Measurements from ENCODE around the gene PRPF8. TPM values are rescaled to one million over a fixed set of nuclear protein-coding genes. Genes with fewer than 3 reads are reported as not detected.
A peak's percentile ranks its signal among the peaks of the same experiment; 100 is the strongest.

Gene PRPF8
- total and polyA plus RNA-seq, 10 of the 15 experiments (the other 5 are each of a cell fraction or from before 2014, with no cell fraction given) = 77.2 to 337 (median 162) TPM

- TF ChIP-seq NFIC (IDR thresholded peaks at IDR 0.05; ENCODE audit: low read depth, low read length) (no peak), SMAD5 (IDR thresholded peaks at IDR 0.05; ENCODE audit: low read depth) (peak; percentile 75; the same call in 1 of the 2 replicates), NBN (IDR thresholded peaks at IDR 0.05) (peak; percentile 10; the same call in 1 of the 2 replicates), SMC3 (IDR thresholded peaks at IDR 0.05; ENCODE audit: borderline replicate concordance, low read length) (no peak), MLLT1 (IDR thresholded peaks at IDR 0.05) (no peak), RUNX3 (IDR thresholded peaks at IDR 0.05; ENCODE audit: low read length) (peak; percentile 52), HCFC1 (IDR thresholded peaks at IDR 0.05; ENCODE audit: low read length) (peak; percentile 64), HDGF (IDR thresholded peaks at IDR 0.05) (no peak; the same call in 1 of the 2 replicates), SMAD1 (IDR thresholded peaks at IDR 0.05; ENCODE audit: low read depth, partially characterized antibody) (peak; percentile 18), NKRF (conservative IDR thresholded peaks at IDR 0.05) (peak; percentile 82), POLR2AphosphoS2 (IDR thresholded peaks at IDR 0.05; ENCODE audit: low read depth, low read length) (peak; percentile 90; the same call in 1 of the 2 replicates), PKNOX1 (IDR thresholded peaks at IDR 0.05) (peak; percentile 98), ZNF207 (IDR thresholded peaks at IDR 0.05; ENCODE audit: borderline replicate concordance) (peak; percentile 74; the same call in 1 of the 2 replicates), YBX1 (IDR thresholded peaks at IDR 0.05) (no peak), CREB1 (IDR thresholded peaks at IDR 0.05; ENCODE audit: low read depth) (peak; percentile 78), POLR2AphosphoS5 (IDR thresholded peaks at IDR 0.05; ENCODE audit: low read length) (peak; percentile 96), USF2 (IDR thresholded peaks at IDR 0.05; ENCODE audit: borderline replicate concordance, low read depth, low read length) (no peak), TARDBP (IDR thresholded peaks at IDR 0.05; ENCODE audit: borderline replicate concordance) (0 out of 2 replicates have a peak, but pooled peaks have one; percentile 13), ZNF24 (IDR thresholded peaks at IDR 0.05) (peak; percentile 92), NR2F1 (conservative IDR thresholded peaks at IDR 0.05) (0 out of 2 replicates have a peak, but pooled peaks have one; percentile 41), SPI1 (IDR thresholded peaks at IDR 0.05; ENCODE audit: borderline replicate concordance, insufficient read depth, low read depth, low read length) (peak; percentile 44; the same call in 1 of the 2 replicates), NR2C1 (IDR thresholded peaks at IDR 0.05) (peak; percentile 69), STAT1 (conservative IDR thresholded peaks at IDR 0.05) (0 out of 2 replicates have a peak, but pooled peaks have one; percentile 54), PAX8 (IDR thresholded peaks at IDR 0.05) (no peak; the same call in 1 of the 2 replicates), KLF5 (IDR thresholded peaks at IDR 0.05; ENCODE audit: partially characterized antibody) (no peak), EZH2 (IDR thresholded peaks at IDR 0.05; ENCODE audit: borderline replicate concordance, control insufficient read depth, low read depth, low read length) (no peak), POLR2A (IDR thresholded peaks at IDR 0.05; ENCODE audit: low read depth, low read length) (peak; percentile 99)
These were observed at the start of gene PRPF8 (continued) for GRCh38 chr17:1684378-1685189.
